SK-N-MC (cell line): ENCODE results near the gene MYCBP2.

Experiments used
- EZH2 ChIP-seq: fragments of 200-600 bp; sonication (generic); IDR thresholded peaks from one replicate; pipeline ENCODE4 v1.6.1; 2017; ENCODE audit warnings: antibody characterized with exemption
- POLR2AphosphoS5 ChIP-seq: IDR thresholded peaks from 2 replicates; pipeline ENCODE4 v1.6.1; 2012; ENCODE audit warnings: mild to moderate bottlenecking, low read depth, low read length, borderline replicate concordance

DNA sequence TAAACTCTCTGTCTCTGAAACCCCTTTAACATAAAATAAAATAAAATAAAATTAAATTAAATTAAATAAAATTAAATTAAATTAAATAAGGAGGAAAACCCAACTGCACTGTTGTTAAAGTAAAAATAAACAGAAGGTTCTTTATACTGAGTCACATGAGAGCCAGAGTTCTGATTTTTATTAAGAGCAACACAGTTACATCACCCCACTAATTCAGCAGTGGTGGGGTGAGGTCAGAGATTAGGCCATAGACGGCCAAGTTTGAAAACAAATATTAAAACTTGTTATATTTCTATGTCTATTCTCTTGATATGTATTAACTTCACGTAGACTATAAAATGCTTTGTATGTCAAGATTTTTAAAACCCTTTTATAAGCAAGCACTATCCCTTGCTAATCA lies 59.5 kb downstream of the MYCBP2 start:
- TF ChIP-seq EZH2 (no peak), POLR2AphosphoS5 (no peak)
